ENCODE measurements around the gene DDX24.

The DDX24 gene

DNA sequence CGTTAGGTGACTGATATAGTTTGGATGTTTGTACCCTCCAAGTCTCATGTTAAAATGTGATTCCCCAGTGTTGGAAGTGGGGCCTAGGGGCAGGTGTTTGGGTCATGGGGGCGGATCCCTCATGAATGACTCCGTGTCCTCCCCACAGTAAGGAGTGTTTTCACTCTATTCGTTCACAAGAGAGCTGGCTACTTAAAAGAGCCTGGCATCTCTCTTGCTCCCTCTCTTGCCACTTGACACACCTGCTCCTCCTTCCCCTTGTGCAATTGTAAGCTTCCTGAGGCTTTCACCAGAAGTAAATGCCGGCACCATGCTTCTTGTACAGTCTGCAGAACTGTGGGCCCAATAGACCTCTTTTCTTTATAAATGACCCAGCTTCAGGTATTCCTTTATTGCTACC lies 45.8 kb upstream of the DDX24 start:
- TF ChIP-seq, protein P1, sequence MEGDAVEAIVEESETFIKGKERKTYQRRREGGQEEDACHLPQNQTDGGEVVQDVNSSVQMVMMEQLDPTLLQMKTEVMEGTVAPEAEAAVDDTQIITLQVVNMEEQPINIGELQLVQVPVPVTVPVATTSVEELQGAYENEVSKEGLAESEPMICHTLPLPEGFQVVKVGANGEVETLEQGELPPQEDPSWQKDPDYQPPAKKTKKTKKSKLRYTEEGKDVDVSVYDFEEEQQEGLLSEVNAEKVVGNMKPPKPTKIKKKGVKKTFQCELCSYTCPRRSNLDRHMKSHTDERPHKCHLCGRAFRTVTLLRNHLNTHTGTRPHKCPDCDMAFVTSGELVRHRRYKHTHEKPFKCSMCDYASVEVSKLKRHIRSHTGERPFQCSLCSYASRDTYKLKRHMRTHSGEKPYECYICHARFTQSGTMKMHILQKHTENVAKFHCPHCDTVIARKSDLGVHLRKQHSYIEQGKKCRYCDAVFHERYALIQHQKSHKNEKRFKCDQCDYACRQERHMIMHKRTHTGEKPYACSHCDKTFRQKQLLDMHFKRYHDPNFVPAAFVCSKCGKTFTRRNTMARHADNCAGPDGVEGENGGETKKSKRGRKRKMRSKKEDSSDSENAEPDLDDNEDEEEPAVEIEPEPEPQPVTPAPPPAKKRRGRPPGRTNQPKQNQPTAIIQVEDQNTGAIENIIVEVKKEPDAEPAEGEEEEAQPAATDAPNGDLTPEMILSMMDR (IDR thresholded peaks at IDR 0.05), result no peak
- Histone ChIP-seq H3K27ac (no peak overlapping the region), H3K4me3 (ENCODE audit: low read depth in 1 of 2, low read length in 1 of 2) (no peak overlapping the region), H3K4me1 (ENCODE audit: control insufficient read depth in 1 of 2, insufficient read depth in 1 of 2, low read depth in 1 of 2, low read length in 1 of 2) (peaks cover 14% of the 10 kb centered on the region in 2 experiments), H3K36me3 (no peaks in the 10 kb centered on the region), H3K9me3 (no peaks in the 10 kb centered on the region), H3K27me3 (peaks cover 27% of the 10 kb centered on the region)

DNA sequence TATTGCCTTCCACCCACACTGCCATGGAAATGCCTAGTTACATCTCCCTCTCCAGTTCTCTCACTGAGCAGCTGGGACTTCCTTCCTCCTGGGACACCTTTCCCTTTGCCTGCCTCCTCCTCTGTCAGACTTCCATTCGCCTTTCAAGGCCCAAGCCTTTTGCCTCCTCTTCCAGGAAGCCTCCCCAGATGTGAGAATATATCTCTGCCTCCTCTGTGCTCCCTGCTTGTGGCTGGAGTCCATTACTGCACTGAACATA lies 45.3 kb upstream of the DDX24 start:
- H3K9me3 ChIP-seq, result no peaks in the 10 kb centered on the region
- peaks cover 14% of the 10 kb centered on the region in 2 experiments for H3K4me1 ChIP-seq (ENCODE audit: control insufficient read depth in 1 of 2, insufficient read depth in 1 of 2, low read depth in 1 of 2, low read length in 1 of 2)
- H3K36me3 ChIP-seq, result no peaks in the 10 kb centered on the region
- H3K27me3 ChIP-seq, result peaks cover 22% of the 10 kb centered on the region
- TF ChIP-seq, protein P1 (IDR thresholded peaks at IDR 0.05), result no peak
- no peak overlapping the region for H3K27ac ChIP-seq
- H3K4me3 ChIP-seq (ENCODE audit: low read depth in 1 of 2, low read length in 1 of 2), result no peak overlapping the region

DNA sequence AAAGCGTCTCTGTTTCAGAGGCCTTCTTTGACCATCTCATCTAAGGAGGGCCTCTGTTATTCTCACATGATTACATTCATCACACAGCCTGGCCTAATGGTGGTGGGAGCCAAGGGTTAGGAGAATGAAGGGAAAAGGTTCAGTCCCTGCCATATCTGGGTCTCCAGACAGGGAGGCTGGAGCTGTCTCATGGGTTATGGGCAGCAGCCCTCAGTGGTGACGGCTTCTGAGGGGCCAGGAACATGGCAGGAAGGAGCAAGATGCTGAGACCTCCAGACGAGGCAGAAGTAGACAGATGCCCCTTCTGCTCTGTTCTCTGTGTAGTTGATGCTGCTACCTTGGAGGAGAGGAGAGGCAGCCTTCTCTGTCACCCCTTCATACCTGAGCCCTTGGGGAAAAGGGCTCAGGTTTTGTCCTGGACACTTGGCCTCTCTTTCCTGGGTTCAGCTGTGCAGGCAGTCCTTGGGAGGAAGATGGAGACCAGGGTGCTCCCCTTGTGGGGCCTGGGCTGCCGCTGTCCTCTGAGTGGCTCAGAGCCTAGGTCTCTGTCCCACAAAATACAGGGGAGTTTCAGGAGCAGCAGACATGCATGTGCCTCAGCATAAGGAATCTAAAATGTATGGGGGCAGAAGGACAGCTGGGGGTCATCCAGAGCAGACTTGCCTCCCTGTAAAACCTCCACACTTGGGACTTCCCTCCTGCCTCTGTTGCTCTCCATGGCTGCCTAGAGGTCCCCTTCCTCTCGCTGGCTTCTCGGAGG lies 44.8 kb upstream of the DDX24 start:
- Histone ChIP-seq H3K4me3 (ENCODE audit: low read depth in 1 of 2, low read length in 1 of 2) (no peak overlapping the region), H3K9me3 (no peaks in the 10 kb centered on the region), H3K27ac (no peak overlapping the region), H3K27me3 (peaks cover 17% of the 10 kb centered on the region), H3K4me1 (ENCODE audit: control insufficient read depth in 1 of 2, insufficient read depth in 1 of 2, low read depth in 1 of 2, low read length in 1 of 2) (peaks cover 14% of the 10 kb centered on the region in 2 experiments), H3K36me3 (no peaks in the 10 kb centered on the region)
- TF ChIP-seq, protein P1 (IDR thresholded peaks at IDR 0.05), result no peak

DNA sequence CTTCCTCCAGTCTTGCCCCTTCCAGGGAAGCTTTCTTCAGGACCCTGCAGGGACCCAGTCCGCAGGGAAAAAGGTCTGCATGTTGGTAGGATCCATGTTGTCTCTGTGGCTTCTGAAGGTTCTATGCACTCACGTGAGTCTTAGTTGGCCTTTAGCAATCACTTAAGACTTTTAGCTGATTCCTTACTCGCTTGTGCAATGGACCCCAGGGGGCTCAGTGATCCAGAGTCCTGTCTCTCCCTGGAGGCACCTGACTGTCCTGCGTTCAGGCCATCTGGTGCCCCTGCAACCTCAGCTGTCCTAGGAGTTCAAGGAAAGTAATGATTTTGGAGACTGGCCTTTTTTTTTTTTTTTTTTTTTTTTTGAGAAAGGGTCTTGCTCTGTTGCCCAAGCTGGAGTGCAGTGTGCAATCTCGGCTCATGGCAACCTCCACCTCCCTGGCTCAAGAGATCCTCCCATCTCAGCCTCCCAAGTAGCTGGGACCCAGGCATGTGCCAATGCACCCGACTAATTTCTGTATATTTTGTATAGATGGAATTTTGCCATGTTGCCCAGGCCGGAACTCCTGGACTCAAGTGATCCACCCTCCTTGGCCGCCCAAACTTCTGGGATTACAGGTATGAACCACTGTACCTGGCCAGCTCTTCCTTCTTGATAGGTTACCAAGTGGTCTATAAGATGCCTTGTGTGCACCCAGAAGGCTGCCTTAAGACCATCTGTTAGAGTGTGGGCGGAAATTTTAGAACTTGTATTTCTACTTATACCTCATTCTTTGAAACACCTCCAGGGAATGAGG lies 43.8 kb upstream of the DDX24 start:
- no peak overlapping the region for H3K4me3 ChIP-seq (ENCODE audit: low read depth in 1 of 2, low read length in 1 of 2)
- H3K4me1 ChIP-seq (ENCODE audit: control insufficient read depth in 1 of 2, insufficient read depth in 1 of 2, low read depth in 1 of 2, low read length in 1 of 2), result peaks cover 8 to 9% of the 10 kb centered on the region in 2 experiments
- TF ChIP-seq, protein P1 (IDR thresholded peaks at IDR 0.05), result no peak

DNA sequence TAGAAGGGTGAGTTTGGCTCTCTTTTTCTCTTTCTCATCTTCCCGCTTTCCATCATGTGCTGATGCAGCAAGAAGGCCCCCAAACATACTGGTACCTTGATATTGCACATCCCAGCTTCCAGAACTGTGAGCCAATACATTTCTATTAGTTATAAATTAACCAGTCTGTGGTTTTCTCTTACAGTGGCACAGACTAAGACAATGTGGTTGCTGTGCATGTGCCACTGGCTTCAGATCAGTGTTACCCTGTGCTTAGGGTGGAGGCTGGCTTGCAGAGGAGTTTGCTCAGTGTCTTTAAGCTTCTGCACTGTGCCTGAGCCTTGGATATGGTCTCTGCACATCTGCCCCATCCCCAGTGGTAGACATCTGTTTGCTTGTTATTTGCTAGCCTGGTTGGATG lies 42.9 kb upstream of the DDX24 start:
- Histone ChIP-seq H3K4me3 (ENCODE audit: low read depth in 1 of 2, low read length in 1 of 2) (no peak overlapping the region), H3K9me3 (no peaks in the 10 kb centered on the region), H3K27me3 (peaks cover 11% of the 10 kb centered on the region), H3K27ac (no peak overlapping the region), H3K36me3 (no peaks in the 10 kb centered on the region), H3K4me1 (ENCODE audit: control insufficient read depth in 1 of 2, insufficient read depth in 1 of 2, low read depth in 1 of 2, low read length in 1 of 2) (peaks cover under 1 to 2% of the 10 kb centered on the region in 2 experiments)
- TF ChIP-seq, protein P1 (IDR thresholded peaks at IDR 0.05), result no peak

More for the DNA sequence above, 43.8 kb upstream of the DDX24 start:
- peaks cover 7% of the 10 kb centered on the region for H3K27me3 ChIP-seq
- H3K27ac ChIP-seq, result no peak overlapping the region
- H3K36me3 ChIP-seq, result no peaks in the 10 kb centered on the region
- H3K9me3 ChIP-seq, result no peaks in the 10 kb centered on the region
